Small intestine (tissue), 7 donors: Measurements from ENCODE around the gene SNX6. TPM values are rescaled to one million over a fixed set of nuclear protein-coding genes. Genes with fewer than 3 reads are reported as not detected.

ENCODE experiments used
- DNase-seq, 2 donors: peaks; one replicate each; pipeline versions ENCODE4 v3.0.0 to v3.0.0-alpha.2; 2013
- FAIRE-seq: peaks from 2 replicates; lab custom pipeline; 2012; peaks lifted over from hg19 to GRCh38; lab: Jason Lieb, UNC
- H3K27ac ChIP-seq, 3 donors: one replicate each; pipeline ENCODE4 v1.5.1; 2013; ENCODE audit warnings: low read length in 2 of 3, mild to moderate bottlenecking in 2 of 3, control low read depth in 1 of 3, inconsistent platforms in 1 of 3, low read depth in 1 of 3, moderate library complexity in 1 of 3
- H3K27me3 ChIP-seq, 3 donors: one replicate each; pipeline ENCODE4 v1.6.1; 2013; ENCODE audit warnings: low read length in 3 of 3, inconsistent platforms in 1 of 3; ENCODE audit not compliant: control insufficient read depth in 3 of 3, insufficient read depth in 3 of 3
- H3K36me3 ChIP-seq, 3 donors: one replicate each; pipeline ENCODE4 v1.6.1; 2013; ENCODE audit warnings: low read length in 3 of 3, inconsistent platforms in 1 of 3, low read depth in 1 of 3, mild to moderate bottlenecking in 1 of 3, moderate library complexity in 1 of 3; ENCODE audit not compliant: control insufficient read depth in 3 of 3, insufficient read depth in 2 of 3
- H3K4me1 ChIP-seq, 3 donors: one replicate each; pipeline ENCODE4 v1.6.1; 2013; ENCODE audit warnings: low read length in 2 of 3, inconsistent platforms in 1 of 3, low read depth in 1 of 3, mild to moderate bottlenecking in 1 of 3, moderate library complexity in 1 of 3; ENCODE audit not compliant: control insufficient read depth in 3 of 3, insufficient read depth in 2 of 3
- H3K4me3 ChIP-seq, 3 donors: one replicate each; pipeline ENCODE4 v1.5.1; 2013; ENCODE audit warnings: low read length in 3 of 3, control low read depth in 1 of 3, inconsistent platforms in 1 of 3, low read depth in 1 of 3, mild to moderate bottlenecking in 1 of 3, moderate library complexity in 1 of 3
- H3K9me3 ChIP-seq, 2 donors: one replicate each; pipeline ENCODE4 v1.6.1; 2013; ENCODE audit warnings: low read depth in 1 of 2, low read length in 1 of 2; ENCODE audit not compliant: control insufficient read depth in 2 of 2, insufficient read depth in 1 of 2
- WGBS, 3 donors: extraction: QIAGEN DNeasy Blood & Tissue Kit; methylation state at CpG; one replicate each; pipeline ENCODE4 v1.1.7; 2013; 5-methylcytosine and 5-hydroxymethylcytosine counted together
- polyA plus RNA-seq, 4 donors: library from polyadenylated mRNA; stranded (reverse) in 3 of 4; unstranded in 1 of 4; fragments of 200-250 nt in 3 of 4; fragments of 120-200 nt in 1 of 4; gene quantifications; one replicate each; pipeline versions ENCODE4 v1.2.1 to v1.2.3, GENCODE V29; 2013
- donor health status: healthy with polysubstance abuse.
- donor health status: control.
- donor health status: control.
- donor health status: Bipolar disorder and iron deficiency.
- donor health status: healthy.

Gene SNX6
- polyA plus RNA-seq, 4 donors: 66.5 to 101 (median 70.5) TPM

GRCh38 chr14:34615507-34615906 lies 14.4 kb downstream of the SNX6 start:
- H3K4me3 ChIP-seq: no peak overlapping the region
- H3K9me3 ChIP-seq: no peaks in the 10 kb centered on the region
- WGBS, 3 donors: 95 to 99% (median 98%) methylated on average over 6 of the region's 6 CpGs
- H3K27me3 ChIP-seq: no peaks in the 10 kb centered on the region
- FAIRE-seq (no peak), DNase-seq (no peak)
- peaks cover 4 to 53% (median 11%) of the 10 kb centered on the region in 3 donors for H3K36me3 ChIP-seq
- H3K4me1 ChIP-seq: no peaks in the 10 kb centered on the region
- no peak overlapping the region for H3K27ac ChIP-seq

- Histone ChIP-seq H3K27me3 (no peaks in the 10 kb centered on the region), H3K4me3 (no peak overlapping the region), H3K36me3 (peaks cover 4 to 51% (median 13%) of the 10 kb centered on the region in 3 donors), H3K9me3 (no peaks in the 10 kb centered on the region), H3K4me1 (no peaks in the 10 kb centered on the region), H3K27ac (no peak overlapping the region)
- FAIRE-seq (no peak), DNase-seq (no peak)
- 89 to 98% (median 95%) methylated on average over 4 of the region's 4 CpGs for WGBS, 3 donors
Observed at GRCh38 chr14:34614638-34615037, 15.3 kb downstream of the SNX6 start.

- DNase-seq (no peak), FAIRE-seq (no peak)
- peaks cover 6 to 63% (median 23%) of the 10 kb centered on the region in 3 donors for H3K36me3 ChIP-seq
Observed at GRCh38 chr14:34610101-34610500, 19.8 kb downstream of the SNX6 start.

GRCh38 chr14:34605461-34605860 lies 24.5 kb downstream of the SNX6 start:
- H3K27me3 ChIP-seq: no peaks in the 10 kb centered on the region
- H3K27ac ChIP-seq: no peak overlapping the region
- FAIRE-seq (no peak), DNase-seq (no peak)
- WGBS, 3 donors: 92 to 96% (median 96%) methylated on average over 2 of the region's 2 CpGs
- H3K9me3 ChIP-seq: no peaks in the 10 kb centered on the region
- no peaks in the 10 kb centered on the region for H3K4me1 ChIP-seq
- H3K36me3 ChIP-seq: peaks cover 15 to 62% (median 18%) of the 10 kb centered on the region in 3 donors
- H3K4me3 ChIP-seq: no peak overlapping the region

More at GRCh38 chr14:34610101-34610500, 19.8 kb downstream of the SNX6 start:
- Histone ChIP-seq H3K4me3 (no peak overlapping the region), H3K27ac (no peak overlapping the region), H3K27me3 (no peaks in the 10 kb centered on the region), H3K4me1 (no peaks in the 10 kb centered on the region), H3K9me3 (no peaks in the 10 kb centered on the region)
- WGBS, 3 donors: 79 to 88% (median 86%) methylated on average over 2 to 3 of the region's 3 CpGs

DNA sequence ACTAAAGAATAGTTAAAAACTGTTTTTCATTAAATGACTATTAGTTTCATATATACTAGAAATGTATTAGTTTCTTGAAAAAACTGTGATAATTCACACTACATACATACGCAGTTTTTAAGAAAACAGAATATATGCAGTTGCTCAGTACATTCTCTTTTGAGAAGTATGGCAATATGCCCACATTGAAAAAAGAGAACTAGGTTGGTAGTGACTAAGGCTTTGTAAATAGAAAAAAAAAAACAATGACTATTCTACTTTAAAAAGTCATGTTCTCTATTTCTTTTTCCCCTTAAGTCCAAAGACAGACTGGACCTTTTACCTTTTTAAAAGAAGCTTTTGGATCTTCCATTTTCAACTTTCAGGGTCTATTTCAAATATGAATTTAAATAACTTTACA lies 25.0 kb downstream of the SNX6 start:
- Histone ChIP-seq H3K4me1 (no peaks in the 10 kb centered on the region), H3K36me3 (peaks cover 15 to 64% (median 17%) of the 10 kb centered on the region in 3 donors), H3K9me3 (no peaks in the 10 kb centered on the region), H3K27ac (no peak overlapping the region), H3K27me3 (no peaks in the 10 kb centered on the region), H3K4me3 (no peak overlapping the region)
- no peak for FAIRE-seq
- DNase-seq: no peak
- WGBS, 3 donors: 89 to 98% (median 95%) methylated on average over 1 of the region's 1 CpG

GRCh38 chr14:34596891-34597290 lies 33.1 kb downstream of the SNX6 start:
- peaks cover 15 to 77% (median 17%) of the 10 kb centered on the region in 3 donors for H3K36me3 ChIP-seq
- FAIRE-seq: no peak

DNA sequence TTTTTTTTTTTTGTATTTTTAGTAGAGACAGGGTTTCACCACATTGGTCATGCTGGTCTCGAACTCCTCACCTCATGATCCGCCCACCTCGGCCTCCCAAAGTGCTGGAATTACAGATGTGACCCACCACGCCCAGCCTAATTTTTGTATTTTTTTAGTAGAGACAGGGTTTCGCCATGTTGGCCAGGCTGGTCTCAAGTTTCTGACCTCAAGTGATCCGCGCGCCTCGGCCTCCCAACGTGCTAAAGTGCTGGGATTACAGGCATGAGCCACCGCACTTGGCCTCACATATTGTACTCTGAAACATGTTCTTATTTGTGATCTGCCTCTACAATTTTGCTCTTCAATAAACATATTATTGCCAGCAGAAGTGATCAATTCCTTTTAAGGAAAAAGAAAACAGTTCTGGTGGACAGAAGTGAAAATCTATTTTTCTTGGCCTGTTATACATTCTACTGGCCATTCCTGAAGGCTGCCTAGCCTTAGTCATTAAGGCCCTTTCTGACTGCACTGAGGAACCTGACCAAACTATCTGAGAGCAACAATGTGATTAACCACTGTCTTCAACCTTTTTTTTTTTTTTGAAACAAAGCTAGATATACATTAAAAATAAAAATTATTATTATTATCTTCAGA lies 36.1 kb downstream of the SNX6 start:
- no peaks in the 10 kb centered on the region for H3K27me3 ChIP-seq
- 96 to 98% (median 97%) methylated on average over 11 of the region's 11 CpGs for WGBS, 3 donors
- no peaks in the 10 kb centered on the region for H3K9me3 ChIP-seq
- H3K27ac ChIP-seq: no peak overlapping the region
- H3K4me3 ChIP-seq: no peak overlapping the region
- DNase-seq: no peak
- FAIRE-seq: no peak
- peaks cover 15 to 71% (median 18%) of the 10 kb centered on the region in 3 donors for H3K36me3 ChIP-seq
- no peaks in the 10 kb centered on the region for H3K4me1 ChIP-seq

More at GRCh38 chr14:34596891-34597290, 33.1 kb downstream of the SNX6 start:
- WGBS, 3 donors: 85 to 92% (median 88%) methylated on average over 3 of the region's 3 CpGs
- Histone ChIP-seq H3K27ac (no peak overlapping the region), H3K4me1 (no peaks in the 10 kb centered on the region), H3K9me3 (no peaks in the 10 kb centered on the region), H3K27me3 (no peaks in the 10 kb centered on the region), H3K4me3 (no peak overlapping the region)
- DNase-seq: no peak

DNA sequence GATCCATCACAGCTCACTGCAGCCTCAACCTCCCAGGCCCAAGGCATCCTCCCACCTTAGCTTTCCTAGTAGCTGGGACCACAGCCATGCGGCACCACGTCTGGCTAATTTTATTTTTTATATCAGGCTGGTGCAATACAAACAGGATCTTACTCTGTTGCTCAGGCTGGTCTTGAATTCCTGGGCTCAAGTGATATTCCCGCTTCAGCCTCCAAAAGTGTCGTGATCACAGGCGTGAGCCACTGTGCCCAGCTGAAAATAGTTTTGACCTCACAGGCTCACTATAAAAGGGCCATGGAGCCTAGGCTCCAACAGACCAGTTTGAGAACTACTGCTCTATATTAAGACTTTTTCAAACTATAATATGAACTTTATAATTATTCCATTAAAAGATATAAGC lies 37.3 kb downstream of the SNX6 start:
- no peaks in the 10 kb centered on the region for H3K27me3 ChIP-seq
- H3K4me1 ChIP-seq: no peaks in the 10 kb centered on the region
- no peak overlapping the region for H3K27ac ChIP-seq
- FAIRE-seq (no peak), DNase-seq (no peak)
- H3K36me3 ChIP-seq: peaks cover 16 to 71% (median 17%) of the 10 kb centered on the region in 3 donors
- 94 to 97% (median 97%) methylated on average over 5 of the region's 5 CpGs for WGBS, 3 donors
- H3K4me3 ChIP-seq: no peak overlapping the region
- H3K9me3 ChIP-seq: no peaks in the 10 kb centered on the region
